Gastroesophageal sphincter (tissue), 4 donors: ENCODE results near the gene DDX19B. TPM values are rescaled to one million over a fixed set of nuclear protein-coding genes. Genes with fewer than 3 reads are reported as not detected.
"Not testable (repeated sequence)": the region's sequence is repeated elsewhere in the genome, so short reads cannot be mapped to it uniquely, and the experiment has no call there.

Source experiments
- ATAC-seq: fragments of 150-250 bp; one replicate; pipeline ENCODE4 v1.9.1; 2016; ENCODE audit warnings: mild to moderate bottlenecking, moderate library complexity
- H3K27ac ChIP-seq, 4 donors: fragments of 200-600 bp; sonication (generic) in 3 of 4; 1 replicate in 3 of 4; 2 replicates in 1 of 4; pipeline ENCODE4 v1.5.1; 2016 to 2019
- H3K27me3 ChIP-seq: fragments of 200-600 bp; sonication (generic); one replicate; pipeline ENCODE4 v1.5.1; 2019
- H3K36me3 ChIP-seq, 2 donors: fragments of 200-600 bp; sonication (generic); one replicate each; pipeline ENCODE4 v1.5.1; 2019; ENCODE audit warnings: control low read depth in 1 of 2
- H3K4me1 ChIP-seq, 3 donors: fragments of 200-600 bp; sonication (generic); 1 replicate in 2 of 3; 2 replicates in 1 of 3; pipeline ENCODE4 v1.5.1; 2016 to 2019; ENCODE audit warnings: control low read depth in 2 of 3
- H3K4me3 ChIP-seq, 2 donors: fragments of 200-600 bp; sonication (generic); one replicate each; pipeline ENCODE4 v1.5.1; 2019; ENCODE audit warnings: mild to moderate bottlenecking in 1 of 2, moderate library complexity in 1 of 2
- H3K9me3 ChIP-seq, 3 donors: fragments of 200-600 bp; sonication (generic); one replicate each; pipeline ENCODE4 v1.5.1; 2017 to 2019; ENCODE audit warnings: control low read depth in 2 of 3
- CTCF ChIP-seq, 4 experiments: fragments of 200-600 bp in 2 of 4; fragments of 450-650 bp in 2 of 4; sonication (generic) in 1 of 4; IDR thresholded peaks; one replicate each; pipeline ENCODE4 v1.5.1; 2017 to 2019; ENCODE audit warnings: antibody characterized with exemption in 4 of 4, mild to moderate bottlenecking in 2 of 4, moderate library complexity in 2 of 4
- EP300 ChIP-seq: sonication (generic); formaldehyde crosslinking; IDR thresholded peaks from one replicate; pipeline ENCODE4 v1.6.1; 2017; ENCODE audit warnings: antibody characterized with exemption, mild to moderate bottlenecking
- POLR2A ChIP-seq, 2 donors: fragments of 450-650 bp; IDR thresholded peaks; one replicate each; pipeline ENCODE4 v1.6.1; 2017; ENCODE audit warnings: antibody characterized with exemption in 2 of 2, mild to moderate bottlenecking in 2 of 2, moderate library complexity in 1 of 2
- POLR2AphosphoS5 ChIP-seq: sonication (generic); formaldehyde crosslinking; IDR thresholded peaks from one replicate; pipeline ENCODE4 v1.6.1; 2017; ENCODE audit warnings: antibody characterized with exemption
- WGBS, 2 donors: methylation state at CpG; one replicate each; pipeline ENCODE4 v1.1.5; 2018; ENCODE audit warnings: low coverage in 1 of 2; 5-methylcytosine and 5-hydroxymethylcytosine counted together
- total RNA-seq, 4 donors: library from RNA; depleted of rRNA; stranded (reverse); fragments of >200 nt; gene quantifications; one replicate each; pipeline ENCODE4 v1.1.0, GENCODE V29; 2016

DDX19B gene
- total RNA-seq, 4 donors from 2014 or later: 25.4 to 44.0 (median 30.4) TPM

DNA sequence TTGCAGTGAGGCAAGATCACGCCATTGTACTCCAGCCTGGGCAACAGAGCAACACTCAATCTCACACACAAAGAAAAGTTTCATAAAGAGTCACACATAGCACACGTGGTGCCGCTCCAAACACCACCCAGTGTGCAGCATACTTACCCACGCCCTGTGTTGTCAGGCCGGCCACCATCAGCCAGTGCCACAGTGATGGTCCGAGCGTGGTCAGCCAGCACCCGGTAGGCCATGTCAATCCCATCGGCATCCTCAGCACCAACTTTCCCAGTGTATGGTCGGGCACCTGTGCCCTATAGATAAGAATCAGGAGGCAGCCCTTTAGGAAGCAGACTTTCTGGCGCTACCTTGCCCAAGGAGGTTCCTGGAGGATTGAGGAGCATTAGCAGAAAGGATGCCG lies 29.5 kb upstream of the DDX19B start:
- WGBS, 2 donors: 78% methylated on average over 6 of the region's 12 CpGs; no CpG with 5 or more reads in 1 of the 2 donors
- Histone ChIP-seq H3K9me3 (no peaks in the 10 kb centered on the region), H3K36me3 (peaks cover 0 to 100% of the 10 kb centered on the region in 2 donors), H3K4me1 (no peaks in the 10 kb centered on the region), H3K27ac (no peak overlapping the region), H3K27me3 (no peaks in the 10 kb centered on the region), H3K4me3 (no peak overlapping the region)
- TF ChIP-seq POLR2AphosphoS5: no peak
- no peak for TF ChIP-seq EP300
- TF ChIP-seq CTCF (IDR thresholded peaks at IDR 0.05): no peak
- TF ChIP-seq POLR2A (IDR thresholded peaks at IDR 0.05): no peak
- no peak for ATAC-seq

- Histone ChIP-seq H3K27me3 (no peaks in the 10 kb centered on the region), H3K4me1 (no peaks in the 10 kb centered on the region), H3K4me3 (no peak overlapping the region), H3K9me3 (no peaks in the 10 kb centered on the region), H3K27ac (no peak overlapping the region), H3K36me3 (peaks cover 0 to 100% of the 10 kb centered on the region in 2 donors)
- 83 to 93% methylated on average over 2 of the region's 3 CpGs for WGBS, 2 donors
- no peak for ATAC-seq
- TF ChIP-seq POLR2AphosphoS5 (no peak), POLR2A (IDR thresholded peaks at IDR 0.05) (no peak), CTCF (IDR thresholded peaks at IDR 0.05) (no peak), EP300 (no peak)
These were observed 28.8 kb upstream of the DDX19B start for GRCh38 chr16:70270176-70270575.

DNA sequence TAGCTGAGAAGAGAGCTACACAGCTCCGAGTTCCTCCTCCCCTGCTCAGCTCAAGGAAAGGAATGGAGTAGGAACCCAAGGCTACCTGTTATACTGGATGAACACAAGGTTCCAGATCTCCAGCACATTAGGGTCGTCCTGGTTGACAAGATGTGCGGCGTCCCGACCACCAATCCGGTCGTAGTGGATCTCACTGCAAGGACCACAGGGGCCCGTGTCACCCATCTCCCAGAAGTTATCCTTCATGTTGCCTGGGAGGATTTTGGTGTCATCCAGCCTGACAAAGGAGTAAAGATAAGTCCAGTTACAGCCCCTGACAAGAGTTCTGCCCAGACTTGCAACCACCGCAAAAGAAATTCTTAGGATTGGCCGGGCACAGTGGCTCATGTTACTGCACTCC lies 27.3 kb upstream of the DDX19B start:
- Histone ChIP-seq H3K4me1 (no peaks in the 10 kb centered on the region), H3K36me3 (peaks cover 0 to 100% of the 10 kb centered on the region in 2 donors), H3K9me3 (no peaks in the 10 kb centered on the region), H3K27me3 (no peaks in the 10 kb centered on the region), H3K4me3 (no peak overlapping the region), H3K27ac (no peak overlapping the region)
- ATAC-seq: no peak
- 86 to 90% methylated on average over 1 of the region's 10 CpGs for WGBS, 2 donors
- TF ChIP-seq EP300 (no peak), POLR2AphosphoS5 (no peak), POLR2A (IDR thresholded peaks at IDR 0.05) (no peak), CTCF (IDR thresholded peaks at IDR 0.05) (no peak)

- Histone ChIP-seq H3K4me3 (no peak overlapping the region), H3K27me3 (no peaks in the 10 kb centered on the region), H3K9me3 (no peaks in the 10 kb centered on the region), H3K4me1 (no peaks in the 10 kb centered on the region), H3K27ac (no peak overlapping the region), H3K36me3 (peaks cover 0 to 100% of the 10 kb centered on the region in 2 donors)
- no peak for ATAC-seq
- TF ChIP-seq EP300: no peak
- no peak for TF ChIP-seq POLR2AphosphoS5
- TF ChIP-seq CTCF (IDR thresholded peaks at IDR 0.05): no peak
- no peak for TF ChIP-seq POLR2A (IDR thresholded peaks at IDR 0.05)
- WGBS, 2 donors: no CpG with 5 or more reads among the region's 1 CpG
These were observed 22.6 kb upstream of the DDX19B start for GRCh38 chr16:70276392-70276791.

DNA sequence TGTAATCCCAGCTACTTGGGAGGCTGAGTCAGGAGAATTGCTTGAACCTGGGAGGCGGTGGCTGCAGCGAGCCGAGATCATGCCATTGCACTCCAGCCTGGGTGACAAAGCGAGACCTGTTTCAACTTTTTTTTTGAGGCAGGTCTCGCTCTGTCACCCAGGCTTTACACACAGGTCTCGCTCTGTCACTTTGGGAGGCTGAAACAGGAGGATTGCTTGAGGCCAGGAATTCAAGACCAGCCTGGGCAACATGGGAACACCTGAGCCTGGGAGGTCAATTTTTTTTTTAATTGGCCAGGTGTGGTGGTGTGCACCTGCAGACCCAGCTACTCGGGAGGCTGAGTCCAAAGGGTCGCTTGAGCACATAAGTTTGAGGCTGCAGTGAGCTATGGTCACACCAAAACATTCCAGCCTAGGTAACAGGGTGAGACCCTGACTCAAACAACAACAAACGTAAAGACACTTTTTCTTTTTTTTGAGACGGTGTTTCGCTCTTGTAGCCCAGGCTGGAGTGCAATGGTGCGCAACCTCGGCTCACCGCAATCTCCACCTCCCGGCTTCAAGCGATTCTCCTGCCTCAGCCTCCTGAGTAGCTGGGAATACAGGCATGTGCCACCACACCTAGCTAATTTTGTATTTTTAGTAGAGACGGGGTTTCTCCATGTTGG lies 11.5 kb upstream of the DDX19B start:
- H3K9me3 ChIP-seq, ATAC-seq, H3K27me3 ChIP-seq: not testable (repeated sequence)
- WGBS, 2 donors: 94 to 96% methylated on average over 12 to 13 of the region's 17 CpGs
- H3K36me3 ChIP-seq: peaks cover 0 to 33% of the 10 kb centered on the region in 2 donors
- peaks cover 0 to 40% (median 6%) of the 10 kb centered on the region in 3 donors for H3K4me1 ChIP-seq
- H3K27ac ChIP-seq: peak overlapping the region in 3 of 4 donors; percentile 95 to 99 (median 96)
- peak overlapping the region in 1 of 2 donors; percentile 69 for H3K4me3 ChIP-seq
